Measurements from ENCODE around the gene PDE3A.

DNA sequence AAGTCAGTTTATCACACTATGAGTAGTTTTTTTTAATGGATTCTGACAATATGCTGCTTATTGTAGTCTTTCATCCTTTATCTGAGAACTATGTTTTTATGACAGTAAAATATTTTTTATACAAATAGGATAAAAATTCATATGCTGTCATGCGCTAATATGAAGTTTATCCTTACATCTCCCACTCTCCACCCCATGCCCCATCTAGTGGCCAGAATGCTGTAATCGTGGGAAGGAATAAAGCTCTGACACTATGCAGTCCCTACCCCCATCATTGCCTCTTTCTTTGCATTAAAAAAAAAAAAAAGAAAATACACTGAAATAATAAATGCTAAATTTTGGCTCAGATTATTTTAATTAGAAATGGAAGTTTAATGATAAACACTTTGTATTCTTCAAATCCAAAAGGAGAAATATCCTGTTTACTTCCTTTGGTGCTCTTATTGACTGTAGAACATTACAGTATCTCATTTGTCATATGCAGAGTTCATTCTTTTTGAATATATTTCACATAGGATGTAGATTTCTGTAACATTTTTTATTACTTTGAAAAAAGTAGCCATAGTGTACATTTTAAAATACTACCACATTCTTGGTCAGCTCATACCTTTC lies 180.9 kb downstream of the PDE3A start:
- TF ChIP-seq POLR2A (IDR thresholded peaks at IDR 0.05) (no peak), CTCF (IDR thresholded peaks at IDR 0.05) (peak; percentile 19 to 54 (median 35))
